GM19025 (cell line): ENCODE results near the gene PDZD2.
"Not testable (repeated sequence)": the region's sequence is repeated elsewhere in the genome, so short reads cannot be mapped to it uniquely, and the experiment has no call there.

ENCODE experiments used
- ATAC-seq: cut with Tn5 transposase; IDR thresholded peaks from one replicate; pipeline ENCODE4 v1.9.1; 2021; ENCODE audit warnings: mild to moderate bottlenecking, low read depth, moderate library complexity; ENCODE audit not compliant: unreplicated experiment

Gene PDZD2

GRCh38 chr5:32103521-32103920 lies 464.6 kb downstream of the PDZD2 start:
- no peak for ATAC-seq

- no peak for ATAC-seq
Observed at GRCh38 chr5:32107291-32107690, 468.4 kb downstream of the PDZD2 start.

- ATAC-seq = no peak
Observed at GRCh38 chr5:32108167-32108566, 469.2 kb downstream of the PDZD2 start.

GRCh38 chr5:32109236-32109635 lies 470.3 kb downstream of the PDZD2 start:
- no peak for ATAC-seq

- no peak for ATAC-seq
Observed at GRCh38 chr5:32110111-32110696, 471.3 kb downstream of the PDZD2 start.

GRCh38 chr5:32115985-32116384 lies 477.1 kb downstream of the PDZD2 start:
- no peak for ATAC-seq

- ATAC-seq = no peak
Observed at GRCh38 chr5:32116574-32117313, 477.8 kb downstream of the PDZD2 start.

- ATAC-seq = not testable (repeated sequence)
Observed at GRCh38 chr5:32118922-32119321, 480.0 kb downstream of the PDZD2 start.

GRCh38 chr5:32123058-32123805 lies 484.3 kb downstream of the PDZD2 start:
- peak; percentile 58 for ATAC-seq

- ATAC-seq = no peak
Observed at GRCh38 chr5:32123889-32124676, 485.2 kb downstream of the PDZD2 start.

GRCh38 chr5:32126691-32127090 lies 487.8 kb downstream of the PDZD2 start:
- no peak for ATAC-seq

GRCh38 chr5:32127711-32128110 lies 488.8 kb downstream of the PDZD2 start:
- ATAC-seq = no peak

- ATAC-seq = no peak
Observed at GRCh38 chr5:32129074-32129598, 490.2 kb downstream of the PDZD2 start.

- no peak for ATAC-seq
Observed at GRCh38 chr5:32130865-32131264, 491.9 kb downstream of the PDZD2 start.

GRCh38 chr5:32131604-32132003 lies 492.7 kb downstream of the PDZD2 start:
- no peak for ATAC-seq

- ATAC-seq = no peak
Observed at GRCh38 chr5:32132757-32133156, 493.8 kb downstream of the PDZD2 start.

GRCh38 chr5:32135086-32135485 lies 496.2 kb downstream of the PDZD2 start:
- ATAC-seq = no peak

GRCh38 chr5:32136342-32136741 lies 497.4 kb downstream of the PDZD2 start:
- no peak for ATAC-seq

GRCh38 chr5:32138839-32139493 lies 500.0 kb downstream of the PDZD2 start:
- ATAC-seq = no peak
